SK-N-SH (cell line): ENCODE measurements around the gene NDUFS6.

Source experiments
- EP300 ChIP-seq, 2 experiments: IDR thresholded peaks; 2 replicates each; pipeline versions ENCODE4 v1.4.0 to v1.6.1; 2012; ENCODE audit warnings: borderline replicate concordance in 1 of 2, low read depth in 1 of 2, low read length in 1 of 2
- EZH2phosphoT487 ChIP-seq: fragments of 200-600 bp; sonication (generic); IDR thresholded peaks from 2 replicates; pipeline ENCODE4 v1.6.1; 2017; ENCODE audit warnings: low read depth, mixed run types, mild to moderate bottlenecking, antibody characterized with exemption, moderate library complexity, borderline replicate concordance
- GABPA ChIP-seq: IDR thresholded peaks from 2 replicates; pipeline ENCODE4 v1.4.0; 2012; ENCODE audit warnings: low read depth, mild to moderate bottlenecking
- JUND ChIP-seq: IDR thresholded peaks from 2 replicates; pipeline ENCODE4 v1.4.0; 2012
- MEF2A ChIP-seq: IDR thresholded peaks from 2 replicates; pipeline ENCODE4 v1.4.0; 2012; ENCODE audit warnings: low read depth, borderline replicate concordance
- MXI1 ChIP-seq: IDR thresholded peaks from 2 replicates; pipeline ENCODE4 v1.6.1; 2012; ENCODE audit warnings: mild to moderate bottlenecking, low read depth, low read length, improper control_type of control experiment
- RFX5 ChIP-seq: IDR thresholded peaks from 2 replicates; pipeline ENCODE4 v1.6.1; 2012; ENCODE audit warnings: mild to moderate bottlenecking, improper control_type of control experiment, low read length
- RXRA ChIP-seq: IDR thresholded peaks from 2 replicates; pipeline ENCODE4 v1.4.0; 2012; ENCODE audit warnings: low read depth, mild to moderate bottlenecking, borderline replicate concordance
- SIN3A ChIP-seq: IDR thresholded peaks from 2 replicates; pipeline ENCODE4 v1.6.1; 2012; ENCODE audit warnings: low read depth, mild to moderate bottlenecking, low read length, moderate library complexity, borderline replicate concordance
- TEAD4 ChIP-seq: IDR thresholded peaks from 2 replicates; pipeline ENCODE4 v1.4.0; 2012; ENCODE audit warnings: mild to moderate bottlenecking, borderline replicate concordance; ENCODE audit not compliant: insufficient read depth
- TF ChIP-seq, protein P1 (sequence below): fragments of 200-600 bp; sonication (generic); IDR thresholded peaks from 2 replicates; pipeline ENCODE4 v1.6.1; 2017; ENCODE audit warnings: antibody characterized with exemption, mild to moderate bottlenecking, moderate library complexity
- TF ChIP-seq, protein P2 (sequence below): IDR thresholded peaks from 2 replicates; pipeline ENCODE4 v1.6.1; 2012; ENCODE audit warnings: mild to moderate bottlenecking, low read depth, low read length, moderate library complexity
- TF ChIP-seq, protein P3 (sequence below): IDR thresholded peaks from 2 replicates; pipeline ENCODE4 v1.4.0; 2012; ENCODE audit warnings: low read depth

DNA sequence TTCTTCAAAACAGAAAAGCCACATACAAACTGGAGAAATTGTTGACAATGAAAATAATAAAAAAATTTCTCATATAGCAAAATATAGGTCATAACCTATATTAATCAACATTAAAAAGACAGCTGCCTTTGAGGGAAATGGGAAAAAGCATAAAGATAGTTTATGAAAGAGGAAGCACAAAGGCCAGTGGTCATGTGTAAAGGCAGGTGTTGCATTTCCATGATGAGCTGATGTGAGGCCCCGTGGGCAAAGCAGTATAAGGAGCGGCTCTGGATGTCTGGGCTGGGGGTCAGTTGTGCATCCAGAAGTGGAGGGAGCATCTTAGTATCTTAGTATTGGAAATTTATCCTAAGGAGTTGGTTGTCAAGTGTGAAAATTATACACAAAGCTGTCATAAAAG lies 18.3 kb downstream of the NDUFS6 start:
- TF ChIP-seq TEAD4 = no peak
- TF ChIP-seq, protein P1, sequence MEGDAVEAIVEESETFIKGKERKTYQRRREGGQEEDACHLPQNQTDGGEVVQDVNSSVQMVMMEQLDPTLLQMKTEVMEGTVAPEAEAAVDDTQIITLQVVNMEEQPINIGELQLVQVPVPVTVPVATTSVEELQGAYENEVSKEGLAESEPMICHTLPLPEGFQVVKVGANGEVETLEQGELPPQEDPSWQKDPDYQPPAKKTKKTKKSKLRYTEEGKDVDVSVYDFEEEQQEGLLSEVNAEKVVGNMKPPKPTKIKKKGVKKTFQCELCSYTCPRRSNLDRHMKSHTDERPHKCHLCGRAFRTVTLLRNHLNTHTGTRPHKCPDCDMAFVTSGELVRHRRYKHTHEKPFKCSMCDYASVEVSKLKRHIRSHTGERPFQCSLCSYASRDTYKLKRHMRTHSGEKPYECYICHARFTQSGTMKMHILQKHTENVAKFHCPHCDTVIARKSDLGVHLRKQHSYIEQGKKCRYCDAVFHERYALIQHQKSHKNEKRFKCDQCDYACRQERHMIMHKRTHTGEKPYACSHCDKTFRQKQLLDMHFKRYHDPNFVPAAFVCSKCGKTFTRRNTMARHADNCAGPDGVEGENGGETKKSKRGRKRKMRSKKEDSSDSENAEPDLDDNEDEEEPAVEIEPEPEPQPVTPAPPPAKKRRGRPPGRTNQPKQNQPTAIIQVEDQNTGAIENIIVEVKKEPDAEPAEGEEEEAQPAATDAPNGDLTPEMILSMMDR = no peak
- no peak for TF ChIP-seq MXI1
- no peak for TF ChIP-seq RFX5
- no peak for TF ChIP-seq EP300 (IDR thresholded peaks at IDR 0.05; ENCODE audit: borderline replicate concordance in 1 of 2, low read depth in 1 of 2, low read length in 1 of 2)
- no peak for TF ChIP-seq SIN3A
- no peak for TF ChIP-seq JUND
- TF ChIP-seq, protein P2, sequence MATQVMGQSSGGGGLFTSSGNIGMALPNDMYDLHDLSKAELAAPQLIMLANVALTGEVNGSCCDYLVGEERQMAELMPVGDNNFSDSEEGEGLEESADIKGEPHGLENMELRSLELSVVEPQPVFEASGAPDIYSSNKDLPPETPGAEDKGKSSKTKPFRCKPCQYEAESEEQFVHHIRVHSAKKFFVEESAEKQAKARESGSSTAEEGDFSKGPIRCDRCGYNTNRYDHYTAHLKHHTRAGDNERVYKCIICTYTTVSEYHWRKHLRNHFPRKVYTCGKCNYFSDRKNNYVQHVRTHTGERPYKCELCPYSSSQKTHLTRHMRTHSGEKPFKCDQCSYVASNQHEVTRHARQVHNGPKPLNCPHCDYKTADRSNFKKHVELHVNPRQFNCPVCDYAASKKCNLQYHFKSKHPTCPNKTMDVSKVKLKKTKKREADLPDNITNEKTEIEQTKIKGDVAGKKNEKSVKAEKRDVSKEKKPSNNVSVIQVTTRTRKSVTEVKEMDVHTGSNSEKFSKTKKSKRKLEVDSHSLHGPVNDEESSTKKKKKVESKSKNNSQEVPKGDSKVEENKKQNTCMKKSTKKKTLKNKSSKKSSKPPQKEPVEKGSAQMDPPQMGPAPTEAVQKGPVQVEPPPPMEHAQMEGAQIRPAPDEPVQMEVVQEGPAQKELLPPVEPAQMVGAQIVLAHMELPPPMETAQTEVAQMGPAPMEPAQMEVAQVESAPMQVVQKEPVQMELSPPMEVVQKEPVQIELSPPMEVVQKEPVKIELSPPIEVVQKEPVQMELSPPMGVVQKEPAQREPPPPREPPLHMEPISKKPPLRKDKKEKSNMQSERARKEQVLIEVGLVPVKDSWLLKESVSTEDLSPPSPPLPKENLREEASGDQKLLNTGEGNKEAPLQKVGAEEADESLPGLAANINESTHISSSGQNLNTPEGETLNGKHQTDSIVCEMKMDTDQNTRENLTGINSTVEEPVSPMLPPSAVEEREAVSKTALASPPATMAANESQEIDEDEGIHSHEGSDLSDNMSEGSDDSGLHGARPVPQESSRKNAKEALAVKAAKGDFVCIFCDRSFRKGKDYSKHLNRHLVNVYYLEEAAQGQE = no peak
- TF ChIP-seq MEF2A = no peak
- no peak for TF ChIP-seq RXRA
- TF ChIP-seq, protein P3, sequence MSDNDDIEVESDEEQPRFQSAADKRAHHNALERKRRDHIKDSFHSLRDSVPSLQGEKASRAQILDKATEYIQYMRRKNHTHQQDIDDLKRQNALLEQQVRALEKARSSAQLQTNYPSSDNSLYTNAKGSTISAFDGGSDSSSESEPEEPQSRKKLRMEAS = no peak
- TF ChIP-seq GABPA = no peak
- TF ChIP-seq EZH2phosphoT487 = no peak
